Hindlimb muscle (tissue), 1 donor: ENCODE data around the gene R3HDM2. TPM values are rescaled to one million over a fixed set of nuclear protein-coding genes. Genes with fewer than 3 reads are reported as not detected.
"Not testable (repeated sequence)": the region's sequence is repeated elsewhere in the genome, so short reads cannot be mapped to it uniquely, and the experiment has no call there.

ENCODE experiments used
- DNase-seq: peaks from one replicate; pipeline ENCODE4 v3.0.0-alpha.2; 2013
- polyA plus RNA-seq: library from polyadenylated mRNA; unstranded; fragments of 120-200 nt; gene quantifications from one replicate; pipeline ENCODE4 v1.2.1, GENCODE V29; 2013; ENCODE audit not compliant: insufficient read length

R3HDM2 gene
- polyA plus RNA-seq, 1 donor, result 49.4 TPM

GRCh38 chr12:57419495-57419894 lies 11.3 kb downstream of the R3HDM2 start:
- DNase-seq, result no peak

GRCh38 chr12:57418255-57418654 lies 12.6 kb downstream of the R3HDM2 start:
- DNase-seq, result no peak

GRCh38 chr12:57416039-57416996 lies 14.5 kb downstream of the R3HDM2 start:
- DNase-seq, result no peak

- DNase-seq, result no peak
Observed at GRCh38 chr12:57415088-57415487, 15.8 kb downstream of the R3HDM2 start.

- DNase-seq, result not testable (repeated sequence)
Observed at GRCh38 chr12:57414160-57414559, 16.7 kb downstream of the R3HDM2 start.

- no peak for DNase-seq
Observed at GRCh38 chr12:57410534-57410933, 20.3 kb downstream of the R3HDM2 start.

- no peak for DNase-seq
Observed at GRCh38 chr12:57404966-57405640, 25.7 kb downstream of the R3HDM2 start.

- not testable (repeated sequence) for DNase-seq
Observed at GRCh38 chr12:57402156-57402555, 28.7 kb downstream of the R3HDM2 start.

GRCh38 chr12:57401165-57401564 lies 29.7 kb downstream of the R3HDM2 start:
- no peak for DNase-seq

GRCh38 chr12:57399718-57400463 lies 31.0 kb downstream of the R3HDM2 start:
- DNase-seq, result not testable (repeated sequence)

- no peak for DNase-seq
Observed at GRCh38 chr12:57397441-57397840, 33.4 kb downstream of the R3HDM2 start.

GRCh38 chr12:57395121-57395520 lies 35.7 kb downstream of the R3HDM2 start:
- DNase-seq, result no peak

- no peak for DNase-seq
Observed at GRCh38 chr12:57390174-57390573, 40.7 kb downstream of the R3HDM2 start.

GRCh38 chr12:57389033-57389432 lies 41.8 kb downstream of the R3HDM2 start:
- DNase-seq, result no peak

- DNase-seq, result no peak
Observed at GRCh38 chr12:57388425-57388824, 42.4 kb downstream of the R3HDM2 start.

- DNase-seq, result no peak
Observed at GRCh38 chr12:57386187-57386720, 44.6 kb downstream of the R3HDM2 start.

- DNase-seq, result no peak
Observed at GRCh38 chr12:57385586-57385985, 45.3 kb downstream of the R3HDM2 start.

- no peak for DNase-seq
Observed at GRCh38 chr12:57384478-57384877, 46.4 kb downstream of the R3HDM2 start.

- DNase-seq, result no peak
Observed at GRCh38 chr12:57381693-57382220, 49.1 kb downstream of the R3HDM2 start.

- no peak for DNase-seq
Observed at GRCh38 chr12:57380300-57380699, 50.5 kb downstream of the R3HDM2 start.

GRCh38 chr12:57377103-57377840 lies 53.6 kb downstream of the R3HDM2 start:
- no peak for DNase-seq

- DNase-seq, result no peak
Observed at GRCh38 chr12:57372233-57372632, 58.6 kb downstream of the R3HDM2 start.
